Suppressor macrophage treated with lipopolysaccharide for 1 hour (primary cell): Measurements from ENCODE around the gene ELOB.
"Not testable (repeated sequence)": the region's sequence is repeated elsewhere in the genome, so short reads cannot be mapped to it uniquely, and the experiment has no call there.

Experiments used
- DNase-seq, 3 donors: peaks; one replicate each; pipeline ENCODE4 v3.0.0-alpha.2; 2020 to 2022

ELOB gene

DNA sequence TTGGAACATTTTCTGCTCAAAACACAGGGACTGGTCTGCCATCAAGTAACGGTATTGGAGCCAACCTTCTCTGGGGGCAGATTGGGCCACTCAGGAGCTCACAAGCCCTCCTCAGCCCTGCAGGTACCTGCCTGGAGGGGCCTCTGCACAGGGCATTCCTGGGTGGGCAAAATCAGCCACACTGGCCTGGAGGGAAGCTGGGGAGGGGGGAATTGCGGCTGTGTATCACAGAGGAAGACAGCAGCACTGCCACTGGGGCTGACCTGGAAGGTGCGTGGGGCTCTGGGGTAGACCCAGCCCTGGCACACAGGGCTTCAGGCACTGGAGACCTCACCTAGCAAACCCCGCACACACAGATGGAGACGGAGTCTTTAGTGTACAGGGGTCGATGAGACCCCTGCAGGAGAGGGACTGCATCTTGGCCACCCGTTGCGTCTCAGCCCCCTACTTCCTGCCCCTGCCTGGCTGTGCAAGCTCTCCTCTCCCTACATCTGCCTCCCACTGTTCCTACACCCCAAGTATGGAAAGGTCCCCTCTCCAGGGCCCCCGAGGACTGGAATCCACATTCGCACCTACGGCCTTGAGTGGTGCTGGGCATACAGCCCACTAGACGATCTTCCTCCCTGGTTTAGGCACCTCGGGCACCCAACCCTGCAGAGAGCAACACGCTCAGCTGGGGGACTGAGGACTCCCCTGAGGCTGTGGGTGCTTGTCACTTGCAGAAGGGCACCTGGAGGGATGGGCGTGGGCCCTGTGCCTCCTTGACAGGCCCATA, 31.8 kb downstream of the ELOB start:
- no peak for DNase-seq

DNA sequence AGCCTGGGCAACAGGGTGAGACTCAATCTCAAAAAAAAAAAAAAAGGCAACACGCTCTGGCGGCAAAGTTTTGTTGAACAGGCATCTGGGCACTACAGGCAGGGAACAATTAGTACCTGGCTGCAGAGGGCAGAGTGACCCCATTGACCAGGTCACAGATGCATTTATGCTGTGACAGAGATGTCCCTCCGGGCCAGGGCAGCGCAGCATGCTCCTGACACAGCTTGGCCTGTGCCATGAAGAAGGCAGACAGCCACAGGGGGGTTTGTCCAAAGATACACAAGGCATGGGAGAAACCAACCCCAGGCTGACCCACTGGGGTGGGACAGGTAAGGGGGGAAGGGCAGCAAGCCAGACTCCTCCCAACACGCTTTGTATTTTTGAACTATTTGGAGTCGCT, 32.4 kb downstream of the ELOB start:
- no peak for DNase-seq

DNA sequence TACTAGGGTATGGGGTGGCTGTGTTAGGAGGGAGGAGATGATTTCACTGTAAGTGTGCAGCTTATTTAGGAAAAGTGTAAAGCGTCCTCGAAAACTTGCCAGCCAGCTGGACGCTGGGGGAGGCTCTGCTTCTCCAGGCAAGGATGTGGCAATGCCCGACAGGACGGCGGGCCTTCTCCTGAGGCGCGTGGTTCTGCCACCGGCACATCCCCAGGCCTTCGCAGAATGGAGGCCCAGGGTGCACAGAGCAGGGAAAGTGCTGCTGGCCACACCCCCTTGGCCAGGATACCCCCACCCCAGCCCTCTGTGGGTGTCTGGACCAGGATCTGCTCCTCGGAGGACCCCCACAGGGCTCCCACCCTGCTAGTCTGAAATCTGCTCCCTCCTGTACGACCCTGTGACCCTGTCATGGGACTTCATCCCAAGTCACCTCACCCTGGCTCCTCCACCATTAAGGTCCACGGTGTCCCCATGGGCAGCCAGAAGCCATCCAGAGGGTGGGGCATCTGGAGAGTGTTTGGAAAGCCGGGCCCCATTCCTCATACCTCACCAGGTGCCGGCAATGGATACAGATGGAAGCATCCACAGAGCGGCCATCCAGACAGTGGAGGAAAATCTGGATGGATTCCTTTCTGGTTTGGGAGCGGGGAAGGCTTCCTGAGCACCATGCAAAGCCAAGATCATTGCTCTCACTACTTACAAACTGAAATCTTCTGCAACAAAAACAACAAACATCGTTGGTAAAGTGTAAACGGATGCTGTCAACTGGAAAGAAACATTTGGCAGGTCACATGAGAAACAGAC, 33.9 kb downstream of the ELOB start:
- DNase-seq = no peak

DNA sequence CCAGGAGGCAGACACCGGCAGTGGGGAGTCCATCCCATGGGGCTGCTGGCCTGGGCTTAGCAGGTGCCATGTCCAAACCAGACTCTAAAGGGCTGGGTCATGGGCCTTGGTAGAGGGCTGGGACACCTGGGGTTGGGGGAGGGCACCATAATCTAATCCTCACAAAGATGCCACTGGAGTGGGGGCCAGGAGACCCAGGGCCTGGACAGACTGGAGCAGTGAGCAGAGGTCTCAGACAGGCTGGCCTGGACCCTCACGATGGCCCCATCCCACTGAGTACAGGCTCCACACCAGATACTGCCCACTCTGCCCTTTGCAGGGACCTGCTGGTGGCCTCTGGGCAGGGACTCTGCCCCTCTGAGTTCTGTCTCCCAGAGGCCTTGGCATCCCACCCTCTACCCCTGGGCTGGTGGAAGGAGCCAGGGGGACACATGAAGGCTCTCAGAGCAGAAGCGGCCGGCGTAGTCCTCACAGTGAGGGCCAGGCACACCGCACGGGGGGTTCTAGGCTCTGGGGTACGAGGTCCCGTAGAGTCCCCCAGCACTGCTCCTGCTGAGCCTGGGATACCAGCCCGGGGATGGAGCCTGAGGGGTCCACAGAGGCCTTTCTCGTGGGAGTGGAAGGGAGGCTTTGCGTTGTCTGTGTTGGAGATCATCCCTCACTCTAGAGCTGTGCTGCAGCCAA, 34.6 kb downstream of the ELOB start:
- DNase-seq = no peak

DNA sequence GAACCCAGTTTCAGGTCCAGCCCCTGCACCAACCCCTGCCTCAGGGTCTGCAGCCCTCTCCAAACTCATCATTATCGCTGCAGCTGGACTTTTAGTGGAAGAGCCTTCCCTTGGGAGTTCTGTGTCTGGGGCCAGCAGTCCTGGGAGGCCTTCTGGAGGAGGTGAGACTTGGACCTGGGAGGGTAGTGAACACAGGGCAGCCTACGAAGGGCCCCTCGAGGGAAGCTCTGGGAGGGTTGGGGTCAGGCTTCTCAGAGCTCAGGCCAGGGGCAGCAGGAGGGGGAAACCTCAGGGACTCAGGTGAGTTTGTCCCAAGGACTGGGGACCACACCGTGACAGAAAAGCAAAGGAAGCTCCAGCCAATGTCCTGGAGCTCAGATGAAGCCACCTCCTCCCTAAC, 35.9 kb downstream of the ELOB start:
- no peak for DNase-seq

DNA sequence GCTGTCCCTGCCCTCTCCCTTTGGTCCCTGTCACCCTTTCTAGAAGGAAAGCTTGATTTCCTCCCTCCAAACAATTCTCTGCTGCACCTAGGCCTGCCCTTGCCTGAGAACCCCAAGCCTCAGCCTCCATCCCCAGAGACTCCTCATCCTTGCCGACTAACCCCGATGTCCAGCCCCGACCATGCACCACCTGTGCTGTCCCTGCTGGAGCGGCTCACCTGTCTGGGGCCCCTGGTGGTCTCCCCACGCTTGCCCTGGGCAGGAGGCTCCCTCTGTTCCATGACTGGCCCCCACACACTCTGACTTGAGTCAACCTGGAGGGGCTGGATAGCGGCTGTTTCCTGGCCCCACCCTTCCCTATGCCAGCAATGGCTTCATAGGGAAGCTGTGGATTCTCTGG, 36.6 kb downstream of the ELOB start:
- DNase-seq = no peak

DNA sequence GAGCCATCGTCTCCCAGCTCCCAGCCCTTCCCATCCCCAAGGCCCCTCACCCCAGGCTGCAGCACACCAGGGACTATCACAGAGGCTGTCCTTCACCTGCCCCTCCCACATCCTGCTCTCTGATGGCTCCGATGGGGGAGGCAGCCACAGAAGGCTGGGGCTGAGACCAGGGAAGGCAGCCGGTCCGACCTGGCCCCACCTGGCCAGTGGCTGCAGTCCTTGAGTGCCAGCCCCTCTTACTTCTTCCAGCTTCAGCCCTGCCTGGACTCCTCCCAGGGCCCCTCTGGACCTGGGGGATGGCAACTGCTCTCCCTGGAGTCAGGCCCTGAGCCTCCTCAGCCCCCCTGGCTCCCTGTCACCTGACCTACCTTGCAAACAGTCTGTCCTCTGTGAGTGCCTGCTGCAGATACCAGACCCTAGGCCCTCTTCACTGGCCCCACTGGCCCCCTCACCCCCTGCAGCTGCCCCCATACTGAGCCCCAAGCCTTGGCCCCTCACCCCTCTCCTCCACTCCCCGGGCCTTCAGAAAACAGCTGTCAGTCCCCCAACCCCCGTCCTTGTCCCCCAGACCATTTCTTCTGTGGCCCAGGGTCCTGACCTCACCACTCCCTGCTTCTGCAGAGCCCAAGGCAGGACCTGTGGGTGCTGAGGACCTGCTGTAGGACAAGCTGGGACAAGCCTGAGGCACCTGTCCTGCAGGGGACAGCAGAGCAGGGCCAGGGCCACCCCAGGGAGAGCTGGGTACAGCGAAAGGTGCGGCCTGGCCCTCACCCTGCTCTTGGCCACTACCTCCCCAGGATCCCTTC, 37.3 kb downstream of the ELOB start:
- no peak for DNase-seq

DNA sequence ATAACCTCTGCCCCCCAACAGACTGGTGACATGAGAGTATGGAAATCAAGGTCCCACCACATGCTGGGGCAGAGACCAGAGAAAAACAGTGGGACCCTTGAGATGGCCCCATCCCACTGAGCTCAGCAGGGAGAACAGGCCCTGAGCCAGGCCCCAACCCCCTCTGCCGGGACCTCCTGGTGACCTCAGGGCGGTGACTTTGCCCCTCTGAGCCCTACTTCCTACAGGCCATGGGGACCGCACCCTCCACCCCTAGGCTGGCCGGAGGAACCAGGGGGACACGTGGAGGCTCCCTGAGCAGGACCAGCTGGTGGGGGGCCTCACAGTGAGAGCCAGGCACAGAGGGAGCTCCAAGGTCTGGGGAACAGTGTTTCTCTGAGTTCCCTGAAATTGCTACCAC, 38.5 kb downstream of the ELOB start:
- DNase-seq = no peak

DNA sequence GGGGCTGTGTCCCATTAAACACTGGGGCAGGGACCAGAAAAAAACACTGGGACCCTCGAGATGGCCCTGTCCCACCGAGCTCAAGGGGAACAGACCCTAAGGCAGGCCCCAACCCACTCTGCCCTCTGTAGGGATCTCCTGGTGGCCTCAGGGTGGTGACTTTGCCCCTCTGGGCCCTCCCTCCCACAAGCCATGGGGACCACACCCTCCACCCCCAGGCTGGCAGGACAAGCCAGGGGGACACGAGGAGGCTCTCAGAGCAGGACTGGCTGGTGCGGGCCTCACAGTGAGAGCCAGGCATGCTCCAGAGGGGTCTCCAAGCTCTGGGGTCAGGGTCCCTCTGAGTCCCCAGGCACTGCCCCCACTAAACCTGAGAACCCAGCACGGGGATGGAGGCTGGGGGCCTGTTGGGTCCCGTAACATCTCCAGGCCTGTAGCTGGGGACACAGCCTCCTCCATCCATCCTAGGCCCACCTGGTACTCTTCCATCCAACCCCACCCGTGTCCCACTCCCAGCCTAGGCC, 39.1 kb downstream of the ELOB start:
- no peak for DNase-seq

DNA sequence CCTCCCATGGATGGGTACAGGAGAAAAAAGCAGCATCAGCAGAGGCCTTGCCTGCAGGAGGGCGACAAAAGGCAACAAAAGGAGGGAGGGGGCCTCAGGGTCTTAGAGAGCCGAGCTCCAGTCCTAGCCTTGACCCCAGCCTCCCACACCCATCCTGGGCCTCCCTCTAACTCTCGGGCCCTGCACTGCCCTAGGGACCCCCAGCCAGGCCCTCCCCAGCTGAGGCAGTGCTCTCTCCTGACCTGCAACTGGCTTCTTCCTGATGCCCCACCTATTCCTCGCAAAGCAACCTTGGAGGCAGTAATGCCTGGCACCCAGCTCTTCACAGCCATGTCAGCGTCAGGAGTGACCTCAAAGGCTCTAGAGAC, 39.9 kb downstream of the ELOB start:
- no peak for DNase-seq

DNA sequence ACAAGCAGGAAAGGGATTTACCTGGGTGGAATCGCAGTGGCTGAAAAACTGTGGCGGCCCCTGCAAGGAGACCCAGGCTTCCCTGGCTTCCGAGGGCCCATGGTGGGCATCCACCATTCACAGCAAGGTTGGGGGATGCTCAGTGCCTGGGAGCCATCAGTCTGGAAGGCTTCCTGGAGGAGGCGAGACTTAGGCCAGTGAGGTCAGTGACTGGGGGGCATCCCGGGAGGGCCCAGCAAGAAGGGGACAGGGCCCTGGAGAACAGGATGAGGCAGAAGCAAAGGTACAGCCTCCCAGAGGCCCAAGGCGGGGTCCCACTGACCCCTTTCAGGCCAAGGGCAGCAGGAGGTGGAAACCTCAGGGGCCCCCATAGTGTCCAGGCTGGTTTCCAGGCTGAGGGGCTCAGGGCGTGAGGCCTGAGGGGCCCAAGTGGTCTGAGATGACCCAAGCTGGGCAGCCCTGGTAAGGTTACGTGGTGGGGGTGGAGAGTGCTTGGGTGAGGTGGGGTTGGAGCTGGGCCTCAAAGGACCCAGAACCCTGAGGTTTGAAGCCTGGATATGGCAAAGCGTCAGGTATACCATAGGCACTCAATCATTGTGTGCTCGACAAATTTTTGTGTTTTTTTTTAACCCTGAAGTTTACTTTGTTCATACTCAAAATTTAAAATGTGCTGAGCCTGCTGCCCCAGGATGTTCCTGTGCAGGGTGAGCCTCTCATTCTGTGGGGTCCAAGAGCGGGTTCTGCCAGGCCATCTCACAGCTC, 40.4 kb downstream of the ELOB start:
- no peak for DNase-seq

DNA sequence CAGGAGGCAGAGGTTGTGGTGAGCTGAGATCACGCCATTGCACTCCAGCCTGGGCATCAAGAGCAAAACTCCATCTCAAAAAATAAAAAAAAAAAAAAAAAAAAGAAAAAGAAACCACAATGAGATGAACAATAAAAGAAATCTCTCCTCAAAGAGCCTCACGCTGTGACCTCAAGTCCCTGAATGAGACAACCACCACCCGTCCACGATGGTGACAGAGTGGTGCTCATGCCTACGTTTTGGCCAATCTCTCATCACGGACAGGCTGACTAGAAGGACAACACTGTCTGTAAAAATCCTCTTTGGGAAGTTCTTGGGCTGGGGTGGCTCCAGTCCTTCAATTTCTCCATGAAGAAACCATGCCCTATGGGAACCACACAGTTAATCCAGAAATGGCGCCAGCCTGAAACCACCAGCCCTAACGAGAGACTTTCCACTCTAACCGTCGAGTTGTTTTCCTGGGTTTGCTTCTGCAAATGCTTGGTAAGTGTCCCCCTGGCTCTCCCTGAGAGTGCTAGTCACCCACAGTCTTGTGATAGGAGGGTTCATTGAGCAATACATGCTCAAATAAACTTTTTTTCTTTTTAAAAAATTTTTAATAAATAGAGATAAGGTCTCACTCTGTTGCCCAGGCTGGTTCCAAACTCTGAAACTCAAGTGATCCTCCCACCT, 42.1 kb downstream of the ELOB start:
- peak; percentile 50 to 57 (median 52) for DNase-seq

DNA sequence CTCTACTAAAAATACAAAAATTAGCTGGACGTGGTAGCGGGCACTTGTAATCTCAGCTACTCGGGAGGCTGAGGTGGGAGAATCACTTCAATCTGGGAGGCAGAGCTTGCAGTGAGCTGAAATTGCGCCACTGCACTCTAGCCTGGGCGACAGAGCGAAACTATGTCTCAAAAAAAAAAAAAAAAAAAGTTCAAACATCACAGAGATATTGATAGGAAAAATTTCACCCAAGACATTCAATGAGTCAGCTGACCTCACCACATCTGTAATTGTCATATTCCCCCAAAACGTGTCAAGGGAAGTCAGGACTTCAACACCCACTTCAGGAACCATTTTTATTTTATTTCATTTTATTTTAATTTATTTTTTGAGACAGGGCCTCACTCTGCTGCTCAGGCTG, 49.0 kb downstream of the ELOB start:
- DNase-seq = no peak

DNA sequence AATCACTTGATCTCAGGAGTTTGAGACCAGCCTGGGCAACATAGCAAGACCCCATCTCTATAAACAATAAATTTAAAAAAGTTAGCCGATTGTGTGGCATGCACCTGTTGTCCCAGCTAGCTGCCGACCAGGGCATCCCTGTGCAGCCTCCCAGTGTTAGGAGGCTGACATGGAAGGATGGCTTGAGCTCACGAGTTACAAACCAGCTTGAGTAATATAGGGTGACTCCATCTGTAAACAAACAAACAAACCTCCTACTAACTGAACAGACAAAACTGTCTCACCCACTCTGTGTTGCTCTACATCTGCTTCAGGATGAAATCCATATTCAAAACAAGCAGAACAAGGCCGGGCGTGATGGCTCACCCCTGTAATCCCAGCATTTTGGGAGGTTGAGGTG, 50.2 kb downstream of the ELOB start:
- no peak for DNase-seq

DNA sequence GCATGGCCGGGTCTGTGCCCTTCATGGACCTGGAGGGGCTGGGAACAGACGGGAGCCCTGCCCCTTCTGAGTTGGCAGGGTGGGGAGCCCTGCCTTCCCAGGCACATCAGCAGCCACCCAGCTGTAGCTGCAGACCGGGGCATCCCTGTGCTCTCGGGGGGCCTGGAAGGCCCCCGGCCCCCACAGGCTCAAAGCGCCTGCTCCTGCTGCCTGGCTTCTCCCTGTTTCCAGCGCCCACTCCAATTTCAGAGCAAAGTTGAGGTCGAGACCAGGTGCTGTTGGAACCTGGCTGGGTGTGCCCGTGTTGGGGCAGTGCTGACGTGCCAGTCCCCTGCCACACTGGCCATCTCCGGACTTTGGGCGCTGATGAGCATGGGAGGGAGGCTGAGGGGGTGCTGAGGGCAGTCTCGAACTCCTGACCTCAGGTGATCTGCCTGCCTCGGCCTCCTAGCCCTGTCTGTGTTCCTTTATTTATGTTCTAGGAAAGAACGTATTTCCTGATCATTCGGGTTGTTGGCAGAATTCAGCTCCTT, 52.2 kb downstream of the ELOB start:
- DNase-seq = no peak

DNA sequence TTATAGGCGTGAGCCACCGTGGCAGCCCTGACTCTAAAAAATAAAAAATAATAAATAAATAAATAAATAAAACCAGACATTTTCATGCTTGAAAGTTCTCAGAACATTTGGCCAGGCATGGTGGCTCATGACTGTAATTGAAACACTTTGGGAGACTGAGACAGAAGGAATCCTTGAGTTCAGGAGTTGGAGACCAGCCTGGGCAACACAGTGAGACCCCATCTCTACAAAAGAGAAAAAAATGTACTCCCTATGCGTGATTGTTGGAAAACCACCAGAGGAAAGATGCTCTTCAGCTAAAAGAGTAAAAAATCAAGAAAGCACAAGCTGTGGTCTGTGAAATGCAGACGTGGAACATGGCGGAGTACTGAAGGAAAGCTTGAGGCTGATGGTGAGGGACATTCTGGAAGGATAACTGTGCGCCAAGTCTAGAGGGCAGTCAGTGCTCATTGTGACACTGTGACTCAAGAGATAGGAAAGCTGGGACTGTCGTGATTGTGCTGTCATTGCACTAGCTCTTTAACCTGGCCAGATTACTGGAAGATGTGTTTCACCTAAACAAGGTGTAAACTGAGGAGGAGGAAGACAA, 52.9 kb downstream of the ELOB start:
- DNase-seq = no peak

DNA sequence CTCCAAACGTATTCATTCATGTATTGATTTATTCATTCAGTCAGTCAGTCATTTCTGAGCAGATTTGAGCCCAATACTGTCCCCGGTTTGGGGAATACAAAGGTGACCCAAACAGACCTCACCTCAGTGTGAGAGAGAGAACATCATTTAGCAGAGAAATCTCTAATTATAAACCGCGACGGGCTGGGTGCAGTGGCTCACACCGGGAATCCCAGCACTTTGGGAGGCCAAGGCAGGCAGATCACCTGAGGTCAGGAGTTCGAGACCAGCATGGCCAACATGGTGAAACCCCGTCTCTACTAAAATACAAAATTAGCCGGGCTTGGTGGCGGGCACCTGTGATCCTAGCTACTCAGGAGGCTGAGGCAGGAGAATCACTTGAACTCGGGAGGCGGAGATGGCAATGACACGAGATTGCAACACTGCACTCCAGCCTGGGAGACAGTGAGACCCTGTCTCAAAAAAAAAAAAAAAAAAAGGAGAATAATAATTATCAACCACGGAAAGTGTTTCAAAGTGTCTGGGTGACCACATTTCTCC, 55.4 kb downstream of the ELOB start:
- DNase-seq = not testable (repeated sequence)
